ENCODE data around the gene ZNF385B.

GRCh38 chr2:179746981-179747380 is 114.4 kb downstream of the ZNF385B start:
- TF ChIP-seq CTCF (IDR thresholded peaks at IDR 0.05) (no peak), POLR2AphosphoS5 (IDR thresholded peaks at IDR 0.05) (no peak)
